Activated naive CD8-positive, alpha-beta T cell treated with anti-CD3 and anti-CD28 coated beads for 36 hours (primary cell): ENCODE measurements around the gene IRF7. TPM values are rescaled to one million over a fixed set of nuclear protein-coding genes. Genes with fewer than 3 reads are reported as not detected.
A peak's percentile ranks its signal among the peaks of the same experiment; 100 is the strongest.

Experiments
- DNase-seq: peaks from one replicate; pipeline ENCODE4 v3.0.0; 2021
- H3K27ac Mint-ChIP-seq: one replicate; pipeline ENCODE4 v1.8.0; 2022; ENCODE audit warnings: mild to moderate bottlenecking, moderate library complexity, mixed read lengths
- H3K27me3 Mint-ChIP-seq: one replicate; pipeline ENCODE4 v1.8.0; 2022; ENCODE audit warnings: mild to moderate bottlenecking, mixed read lengths
- H3K36me3 Mint-ChIP-seq: one replicate; pipeline ENCODE4 v1.8.0; 2021; ENCODE audit warnings: mild to moderate bottlenecking, mixed read lengths
- H3K4me1 Mint-ChIP-seq: one replicate; pipeline ENCODE4 v1.8.0; 2021; ENCODE audit warnings: mixed read lengths
- H3K4me3 Mint-ChIP-seq: one replicate; pipeline ENCODE4 v1.8.0; 2022; ENCODE audit warnings: mild to moderate bottlenecking, moderate library complexity, mixed read lengths
- H3K9me3 Mint-ChIP-seq: one replicate; pipeline ENCODE4 v1.8.0; 2022; ENCODE audit warnings: mixed read lengths
- total RNA-seq, 2 experiments: library from RNA; stranded (reverse); gene quantifications; one replicate each; pipeline ENCODE4 v1.2.3, GENCODE V29; 2021

The IRF7 gene
- total RNA-seq, 2 experiments from 2014 or later = 60.6 to 61.2 TPM

DNA sequence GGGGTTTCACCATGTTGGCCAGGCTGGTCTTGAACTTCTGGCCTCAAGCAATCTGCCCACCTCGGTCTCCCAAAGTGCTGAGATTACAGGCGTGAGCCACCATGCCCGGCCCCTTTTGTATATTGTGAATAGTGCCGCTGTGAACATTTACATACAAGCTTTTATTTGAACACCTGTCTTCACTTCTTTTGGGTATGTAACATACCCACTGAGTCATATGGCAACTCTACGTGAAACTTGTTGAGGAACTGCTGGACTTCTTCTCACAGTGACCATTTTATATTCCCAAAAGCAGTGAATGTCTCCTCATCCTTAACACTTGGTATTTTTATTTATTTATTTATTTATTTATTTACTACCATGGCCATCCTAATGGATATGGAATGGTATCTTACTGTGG, 15.1 kb upstream of the IRF7 start:
- peaks cover 24% of the 10 kb centered on the region for H3K4me1 Mint-ChIP-seq
- peaks cover 28% of the 10 kb centered on the region for H3K27me3 Mint-ChIP-seq
- no peaks in the 10 kb centered on the region for H3K9me3 Mint-ChIP-seq
- no peak overlapping the region for H3K4me3 Mint-ChIP-seq
- H3K27ac Mint-ChIP-seq = no peak overlapping the region
- H3K36me3 Mint-ChIP-seq = peaks cover 4% of the 10 kb centered on the region
- no peak for DNase-seq

DNA sequence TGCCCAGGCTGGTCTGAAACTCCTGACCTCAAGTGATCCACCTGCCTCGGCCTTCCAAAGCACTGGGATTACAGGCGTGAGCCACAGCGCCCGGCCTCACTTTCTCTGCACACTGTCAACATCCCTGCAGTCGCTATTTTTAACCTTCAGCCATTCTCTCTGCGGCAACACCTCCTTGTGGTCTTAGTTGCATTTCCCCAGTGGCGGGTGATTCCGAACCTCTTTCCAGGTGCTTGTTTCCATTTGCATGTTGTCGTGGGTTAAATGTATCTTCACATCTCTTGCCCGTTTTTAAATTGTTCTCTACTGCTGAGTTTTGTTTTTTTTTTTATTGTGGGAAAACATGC, 13.5 kb upstream of the IRF7 start:
- Mint-ChIP-seq H3K27me3 (peaks cover 28% of the 10 kb centered on the region), H3K27ac (peak overlapping the region; percentile 84), H3K9me3 (no peaks in the 10 kb centered on the region), H3K4me1 (peaks cover 21% of the 10 kb centered on the region), H3K4me3 (peak overlapping the region; percentile 66), H3K36me3 (peaks cover 4% of the 10 kb centered on the region)
- no peak for DNase-seq

- Mint-ChIP-seq H3K27ac (peak overlapping the region; percentile 84), H3K9me3 (no peaks in the 10 kb centered on the region), H3K4me1 (peaks cover 21% of the 10 kb centered on the region), H3K36me3 (peaks cover 4% of the 10 kb centered on the region), H3K4me3 (peak overlapping the region; percentile 66), H3K27me3 (peaks cover 28% of the 10 kb centered on the region)
- DNase-seq = no peak
These were observed 12.3 kb upstream of the IRF7 start for GRCh38 chr11:628056-628455.

- Mint-ChIP-seq H3K4me1 (peaks cover 21% of the 10 kb centered on the region), H3K27ac (no peak overlapping the region), H3K36me3 (peaks cover 4% of the 10 kb centered on the region), H3K4me3 (no peak overlapping the region), H3K27me3 (peaks cover 28% of the 10 kb centered on the region), H3K9me3 (no peaks in the 10 kb centered on the region)
- DNase-seq = no peak
These were observed 11.5 kb upstream of the IRF7 start for GRCh38 chr11:627308-627576.

- no peak within 1 kb of the TSS for H3K4me3 Mint-ChIP-seq
- DNase-seq = no peak
- H3K9me3 Mint-ChIP-seq = no peaks in the 10 kb centered on the region
- H3K36me3 Mint-ChIP-seq = peaks cover 4% of the 10 kb centered on the region
- H3K27ac Mint-ChIP-seq = no peak within 1 kb of the TSS
- H3K4me1 Mint-ChIP-seq = peaks cover 21% of the 10 kb centered on the region
- peaks cover 28% of the 10 kb centered on the region for H3K27me3 Mint-ChIP-seq
These were observed 10.9 kb upstream of the IRF7 start, which contains the start of gene SCT for GRCh38 chr11:626475-627307. Gene SCT (minus strand): TSS chr11:627181. CDS start chr11:627143, 38 bp downstream.

DNA sequence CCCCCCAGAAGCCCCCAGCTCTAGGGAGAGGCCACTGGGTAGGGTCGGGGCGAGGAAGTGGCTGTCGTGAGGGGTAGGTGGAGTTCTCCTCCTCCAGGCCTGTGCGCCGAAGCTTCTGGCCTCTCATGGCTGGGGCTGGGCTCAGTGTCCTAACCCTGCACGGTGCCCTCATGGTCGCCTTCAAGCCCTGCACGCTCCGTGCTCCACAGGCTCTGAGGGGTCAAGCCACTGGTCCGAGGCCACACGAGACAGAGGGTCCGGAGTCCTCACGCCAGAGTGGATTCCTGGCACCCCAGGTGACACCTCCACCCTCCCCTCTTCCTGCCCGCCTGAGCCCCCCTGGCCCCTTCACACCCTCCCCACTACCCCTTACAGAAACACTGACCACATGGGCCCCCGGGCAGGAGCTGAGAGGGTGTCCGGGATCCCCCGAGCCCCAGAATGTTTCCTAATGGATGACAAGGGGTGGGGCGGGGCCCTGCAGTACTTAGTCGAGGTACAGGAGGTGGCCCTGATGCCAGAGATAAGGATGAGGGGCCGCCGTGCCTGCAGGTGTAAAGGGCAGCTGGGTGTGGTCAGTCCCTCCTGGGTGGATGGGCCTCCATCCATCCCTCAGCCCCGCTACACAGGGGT, 10.0 kb upstream of the IRF7 start:
- peaks cover 21% of the 10 kb centered on the region for H3K4me1 Mint-ChIP-seq
- DNase-seq = no peak
- H3K27ac Mint-ChIP-seq = no peak overlapping the region
- H3K9me3 Mint-ChIP-seq = no peaks in the 10 kb centered on the region
- peaks cover 4% of the 10 kb centered on the region for H3K36me3 Mint-ChIP-seq
- H3K27me3 Mint-ChIP-seq = peaks cover 28% of the 10 kb centered on the region
- H3K4me3 Mint-ChIP-seq = no peak overlapping the region

DNA sequence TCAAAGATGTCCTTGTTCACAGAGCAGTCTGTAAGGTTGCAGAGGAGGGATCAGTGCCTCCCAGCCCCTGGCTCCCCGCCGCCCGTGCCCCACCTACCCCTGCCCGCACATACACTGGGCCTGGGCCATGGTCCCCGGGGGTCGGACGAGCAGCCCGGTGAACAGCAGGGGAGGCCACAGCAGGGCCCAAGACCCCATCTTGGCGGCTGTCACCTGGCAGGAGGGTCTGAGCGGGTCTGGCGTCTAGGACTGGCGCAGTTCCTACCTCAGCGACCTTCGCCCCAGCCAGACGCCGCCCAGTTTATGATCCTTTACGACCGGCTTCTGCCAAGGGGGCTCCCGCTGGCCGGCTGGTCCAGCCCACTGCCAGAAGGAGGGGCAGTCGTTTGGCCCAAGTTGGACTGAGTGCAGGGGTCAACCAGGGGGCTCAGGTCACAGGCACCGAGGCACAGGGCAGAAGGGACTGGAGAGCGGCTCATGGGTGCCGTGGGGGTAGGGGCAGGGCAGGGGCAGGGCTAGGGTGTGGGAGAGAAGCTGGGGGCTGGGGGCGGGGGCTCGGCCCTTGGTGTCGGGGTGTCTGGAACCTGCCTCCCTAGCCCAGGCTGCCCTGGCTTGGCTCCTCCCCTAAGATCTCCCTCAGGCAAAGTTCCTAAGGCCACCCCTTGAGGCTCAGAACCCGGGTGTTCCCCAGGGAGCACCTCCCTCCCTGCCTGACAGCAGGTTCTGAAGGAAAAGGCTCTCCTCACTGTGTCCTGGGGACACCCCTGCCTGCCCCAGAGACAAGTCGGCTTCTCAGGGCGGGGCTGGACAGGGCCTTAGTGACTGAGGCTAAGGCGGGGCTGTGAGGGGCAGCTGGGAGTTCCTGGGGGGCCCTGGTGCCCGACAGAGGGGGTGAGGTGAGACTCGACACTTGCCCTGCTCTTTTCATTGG, 9.2 kb upstream of the IRF7 start, which contains the start of gene CDHR5:
TSS of gene CDHR5 (minus strand) at position 251 of the 931 bp plus-strand sequence. CDS start at position 198, 53 bp downstream.
- H3K4me1 Mint-ChIP-seq = peaks cover 21% of the 10 kb centered on the region
- peaks cover 28% of the 10 kb centered on the region for H3K27me3 Mint-ChIP-seq
- no peak within 1 kb of the TSS for H3K27ac Mint-ChIP-seq
- peaks cover 4% of the 10 kb centered on the region for H3K36me3 Mint-ChIP-seq
- no peak within 1 kb of the TSS for H3K4me3 Mint-ChIP-seq
- no peak for DNase-seq
- H3K9me3 Mint-ChIP-seq = no peaks in the 10 kb centered on the region

DNA sequence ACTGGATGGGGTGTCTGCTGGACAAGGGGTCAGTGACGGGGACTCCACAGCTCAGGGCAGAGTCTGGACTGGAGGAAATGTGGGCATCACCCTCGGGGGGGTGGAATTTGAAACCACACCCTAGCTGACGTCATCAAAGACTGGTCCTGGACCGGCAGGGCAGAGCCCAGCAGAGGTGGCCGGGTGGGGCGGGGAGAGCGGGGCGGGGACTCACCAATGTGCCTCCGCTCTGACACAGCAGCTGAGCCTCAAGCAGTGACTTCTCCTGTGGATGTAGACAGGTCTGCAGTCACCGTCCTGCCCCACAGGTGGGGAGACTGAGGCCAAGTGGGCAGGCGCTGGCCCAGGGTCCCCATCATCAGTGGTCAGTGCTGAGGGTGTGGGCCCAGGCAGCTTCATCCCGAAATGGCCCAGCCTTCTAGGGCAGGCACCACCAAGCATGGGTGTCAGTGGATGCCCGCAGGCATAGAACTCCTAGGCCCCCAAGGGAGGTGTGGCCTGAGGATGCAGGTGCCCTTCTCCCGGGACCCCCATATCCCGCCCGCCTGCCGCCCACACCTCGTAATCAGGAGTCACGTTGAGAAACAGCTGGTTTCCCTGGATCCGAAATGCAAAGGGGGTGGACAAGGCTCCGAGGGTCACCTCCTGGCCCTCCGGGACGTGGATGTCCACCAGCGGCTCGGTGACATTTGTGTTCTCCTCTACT, 8.4 kb upstream of the IRF7 start:
- H3K9me3 Mint-ChIP-seq = no peaks in the 10 kb centered on the region
- peaks cover 15% of the 10 kb centered on the region for H3K4me1 Mint-ChIP-seq
- peaks cover 4% of the 10 kb centered on the region for H3K36me3 Mint-ChIP-seq
- no peak for DNase-seq
- no peak overlapping the region for H3K27ac Mint-ChIP-seq
- H3K4me3 Mint-ChIP-seq = no peak overlapping the region
- peaks cover 24% of the 10 kb centered on the region for H3K27me3 Mint-ChIP-seq

DNA sequence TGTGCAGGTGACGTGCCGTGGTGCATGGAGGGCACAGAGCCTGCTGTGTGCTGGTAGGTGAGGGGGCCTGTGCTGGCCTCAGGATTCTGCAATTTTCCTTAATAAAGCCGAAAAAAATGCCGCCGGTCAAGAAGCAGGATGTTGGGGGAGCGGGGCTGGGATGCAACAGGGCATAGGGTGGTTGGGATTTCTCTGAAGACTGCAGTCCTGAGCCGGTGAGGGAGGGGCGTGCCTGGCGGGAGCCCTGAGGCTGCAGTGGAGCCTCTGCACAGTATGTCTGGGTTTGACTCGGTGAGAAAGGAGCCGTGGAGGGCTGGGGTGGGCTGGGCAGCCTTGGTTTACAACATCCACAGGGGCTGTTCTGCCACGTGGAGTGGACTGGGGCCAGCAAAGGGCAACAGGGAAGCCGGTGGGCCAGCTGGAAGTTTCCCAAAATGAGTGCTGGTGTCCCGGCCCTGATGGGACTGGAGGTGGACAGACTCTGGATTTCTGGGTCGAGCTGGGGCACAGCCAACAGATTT, 7.7 kb upstream of the IRF7 start:
- DNase-seq = no peak
- H3K4me3 Mint-ChIP-seq = no peak overlapping the region
- H3K27me3 Mint-ChIP-seq = peaks cover 18% of the 10 kb centered on the region
- H3K27ac Mint-ChIP-seq = no peak overlapping the region
- H3K9me3 Mint-ChIP-seq = no peaks in the 10 kb centered on the region
- peaks cover 8% of the 10 kb centered on the region for H3K4me1 Mint-ChIP-seq
- H3K36me3 Mint-ChIP-seq = peaks cover 3% of the 10 kb centered on the region

DNA sequence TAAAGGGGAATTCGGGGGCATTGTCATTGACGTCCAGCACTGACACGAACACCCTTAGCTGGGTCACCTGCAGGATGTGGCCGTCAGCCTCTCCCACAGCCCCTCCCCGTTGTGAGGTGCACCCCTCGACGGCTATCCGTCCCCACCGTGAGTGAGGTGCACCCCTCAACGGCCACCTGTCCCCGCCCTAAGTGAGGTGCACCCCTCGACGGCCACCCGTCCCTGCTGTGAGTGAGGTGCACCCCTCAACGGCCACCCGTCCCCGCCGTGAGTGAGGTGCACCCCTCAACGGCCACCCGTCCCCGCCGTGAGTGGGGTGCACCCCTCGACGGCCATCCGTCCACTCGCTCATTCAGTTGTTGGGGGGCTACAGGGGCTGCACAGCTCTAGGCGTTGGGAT, 6.1 kb upstream of the IRF7 start:
- peaks cover 8% of the 10 kb centered on the region for H3K27me3 Mint-ChIP-seq
- H3K4me3 Mint-ChIP-seq = no peak overlapping the region
- H3K36me3 Mint-ChIP-seq = peaks cover 1% of the 10 kb centered on the region
- no peaks in the 10 kb centered on the region for H3K4me1 Mint-ChIP-seq
- H3K27ac Mint-ChIP-seq = no peak overlapping the region
- H3K9me3 Mint-ChIP-seq = no peaks in the 10 kb centered on the region
- no peak for DNase-seq

DNA sequence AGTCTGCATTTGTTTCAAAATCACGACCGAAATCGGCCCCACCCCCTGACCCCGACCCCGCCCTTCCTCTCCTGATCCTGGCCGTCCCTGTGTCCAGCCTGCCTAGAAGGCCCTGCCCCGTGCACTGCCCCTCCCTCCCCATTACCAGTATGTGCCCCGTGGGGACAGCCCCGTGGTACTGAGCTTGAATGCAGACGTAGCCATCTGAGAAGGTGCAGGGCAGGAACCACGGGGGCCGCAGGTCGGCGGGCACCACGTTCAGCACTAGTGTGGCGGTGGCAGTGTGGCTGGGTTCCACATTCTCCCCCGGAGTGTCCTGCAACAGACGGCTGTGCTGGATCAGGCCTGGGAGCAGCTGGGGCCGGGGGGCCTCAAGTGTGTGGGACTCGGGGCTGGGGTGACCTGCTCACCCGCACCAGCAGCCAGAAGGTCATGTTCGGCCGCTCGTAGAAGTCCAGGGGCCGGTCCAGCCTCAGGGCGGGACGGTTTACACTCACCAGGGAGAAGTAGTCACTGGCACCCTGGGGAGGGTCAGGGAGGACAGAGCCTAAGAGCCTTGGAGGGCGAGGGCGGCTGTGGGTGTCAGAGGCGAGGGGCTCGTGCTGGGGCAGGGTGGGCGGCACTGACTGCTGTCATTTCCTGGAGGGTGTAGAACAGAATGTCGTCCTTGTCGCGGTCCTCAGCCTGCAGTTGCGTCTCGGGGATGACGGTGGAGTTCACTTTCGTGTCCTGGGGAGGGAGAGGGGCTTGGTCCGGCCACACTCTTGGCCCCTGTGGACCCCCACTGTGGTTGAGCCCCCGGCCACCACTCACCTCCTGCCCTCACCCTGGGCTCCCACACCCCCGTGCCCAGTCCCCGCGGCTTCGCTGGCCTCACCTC, 5.4 kb upstream of the IRF7 start:
- Mint-ChIP-seq H3K27me3 (peaks cover 4% of the 10 kb centered on the region), H3K36me3 (peaks cover 4% of the 10 kb centered on the region), H3K4me3 (no peak overlapping the region), H3K9me3 (no peaks in the 10 kb centered on the region), H3K4me1 (no peaks in the 10 kb centered on the region), H3K27ac (no peak overlapping the region)
- no peak for DNase-seq

DNA sequence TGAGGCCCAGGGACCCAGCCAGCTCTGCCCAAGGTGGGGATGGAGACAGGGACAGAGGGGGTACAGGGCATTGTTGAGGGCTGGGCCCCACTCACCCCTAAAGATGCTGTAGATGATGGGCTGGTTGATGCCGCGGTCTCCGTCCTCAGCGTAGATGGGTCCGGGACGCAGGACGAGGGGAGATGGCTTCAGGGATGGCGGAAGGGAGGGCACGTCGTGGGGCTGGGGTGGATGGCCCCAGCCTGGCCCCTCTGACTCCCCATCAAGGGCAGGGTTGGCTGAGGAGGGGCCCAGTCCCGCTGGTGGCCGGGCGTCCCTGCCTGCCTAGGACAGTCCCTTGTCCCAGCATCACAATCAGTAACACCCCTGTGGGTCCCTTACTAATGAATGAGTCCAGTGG, 4.5 kb upstream of the IRF7 start:
- Mint-ChIP-seq H3K36me3 (peaks cover 4% of the 10 kb centered on the region), H3K9me3 (no peaks in the 10 kb centered on the region), H3K27ac (no peak overlapping the region), H3K27me3 (peaks cover 3% of the 10 kb centered on the region), H3K4me1 (peaks cover 2% of the 10 kb centered on the region), H3K4me3 (no peak overlapping the region)
- DNase-seq = no peak

GRCh38 chr11:619628-620050, 3.9 kb upstream of the IRF7 start:
- no peak for DNase-seq
- Mint-ChIP-seq H3K36me3 (peaks cover 4% of the 10 kb centered on the region), H3K4me1 (peaks cover 2% of the 10 kb centered on the region), H3K4me3 (no peak overlapping the region), H3K9me3 (no peaks in the 10 kb centered on the region), H3K27me3 (no peaks in the 10 kb centered on the region), H3K27ac (no peak overlapping the region)
